HepG2 (cell line): ENCODE measurements around the gene ANKRD11. TPM values are rescaled to one million over a fixed set of nuclear protein-coding genes. Genes with fewer than 3 reads are reported as not detected.

ENCODE experiments used
- ARID2 ChIP-seq: sonication (generic); formaldehyde crosslinking; IDR thresholded peaks from 2 replicates; pipeline ENCODE4 v1.8.1; 2022; ENCODE audit warnings: mild to moderate bottlenecking, missing genetic modification reagents, borderline replicate concordance
- BRF2 ChIP-seq: sonication (generic); formaldehyde crosslinking; IDR thresholded peaks from 2 replicates; pipeline ENCODE4 v1.8.1; 2022; ENCODE audit warnings: mild to moderate bottlenecking, missing genetic modification reagents
- CCAR2 ChIP-seq: fragments of 200-400 bp; formaldehyde crosslinking; optimal IDR thresholded peaks from 2 replicates; pipeline ENCODE3; 2018; ENCODE audit warnings: low read depth, mild to moderate bottlenecking, low read length, moderate library complexity
- DRAP1 ChIP-seq: IDR thresholded peaks from 2 replicates; pipeline ENCODE4 v1.6.1; 2016; ENCODE audit warnings: missing genetic modification reagents, missing compliant biosample characterization
- ISL2 ChIP-seq: sonication (generic); formaldehyde crosslinking; IDR thresholded peaks from 2 replicates; pipeline ENCODE4 v1.5.0; 2020; ENCODE audit warnings: missing genetic modification reagents
- KDM3A ChIP-seq: IDR thresholded peaks from 2 replicates; pipeline ENCODE4 v1.6.1; 2018; ENCODE audit warnings: low read depth, missing compliant biosample characterization
- MXI1 ChIP-seq: IDR thresholded peaks from 3 replicates; pipeline ENCODE4 v1.6.1; 2012; ENCODE audit warnings: low read depth, low read length, inconsistent platforms, borderline replicate concordance
- NFRKB ChIP-seq: fragments of 450-650 bp; IDR thresholded peaks from 2 replicates; pipeline ENCODE4 v1.6.1; 2017
- NFYB ChIP-seq: sonication (generic); formaldehyde crosslinking; IDR thresholded peaks from 2 replicates; pipeline ENCODE4 v1.4.0; 2020; ENCODE audit warnings: missing genetic modification reagents
- NFYC ChIP-seq: IDR thresholded peaks from 2 replicates; pipeline ENCODE4 v1.6.1; 2016; ENCODE audit warnings: missing genetic modification reagents, missing compliant biosample characterization
- NR2F6 ChIP-seq, 2 experiments: IDR thresholded peaks; 2 replicates each; pipeline ENCODE4 v1.6.1; 2016; ENCODE audit warnings: antibody characterized with exemption in 1 of 2, mild to moderate bottlenecking in 1 of 2
- TEF ChIP-seq: sonication (generic); formaldehyde crosslinking; IDR thresholded peaks from 2 replicates; pipeline ENCODE4 v1.5.0; 2020; ENCODE audit warnings: missing genetic modification reagents
- ZGPAT ChIP-seq: IDR thresholded peaks from 2 replicates; pipeline ENCODE4 v1.6.1; 2016; ENCODE audit warnings: mild to moderate bottlenecking
- ZNF124 ChIP-seq: sonication (generic); formaldehyde crosslinking; IDR thresholded peaks from 2 replicates; pipeline ENCODE4 v1.4.0; 2020; ENCODE audit warnings: missing genetic modification reagents
- ZNF142 ChIP-seq: sonication (generic); formaldehyde crosslinking; IDR thresholded peaks from 2 replicates; pipeline ENCODE4 v1.4.0; 2020; ENCODE audit warnings: missing genetic modification reagents
- ZNF569 ChIP-seq: sonication (generic); formaldehyde crosslinking; IDR thresholded peaks from 2 replicates; pipeline ENCODE4 v1.5.0; 2020; ENCODE audit warnings: mild to moderate bottlenecking, missing genetic modification reagents, moderate library complexity, borderline replicate concordance
- ZNF607 ChIP-seq: sonication (generic); formaldehyde crosslinking; IDR thresholded peaks from 2 replicates; pipeline ENCODE4 v1.5.1; 2020; ENCODE audit warnings: missing genetic modification reagents, mild to moderate bottlenecking, borderline replicate concordance
- ZNF777 ChIP-seq: sonication (generic); formaldehyde crosslinking; IDR thresholded peaks from 2 replicates; pipeline ENCODE4 v1.4.0; 2020; ENCODE audit warnings: missing genetic modification reagents
- polyA plus RNA-seq, 8 experiments: library from polyadenylated mRNA; depleted of rRNA in 3 of 8; stranded (reverse) in 7 of 8; unstranded in 1 of 8; fragments of >200 nt; fragmentation: Illumina TruSeq in 4 of 8; extraction: Trizol in 4 of 8; gene quantifications; 2 replicates each; pipeline versions ENCODE4 v1.2.1 to v1.2.3, GENCODE V29; 2011 to 2016; ENCODE audit warnings: low read depth in 4 of 8, missing spikeins in 1 of 8, mixed read lengths in 1 of 8; ENCODE audit not compliant: insufficient read depth in 1 of 8
- total RNA-seq, 5 experiments: library from RNA; depleted of rRNA; stranded (reverse); fragments of >200 nt; fragmentation: Illumina TruSeq; extraction: Trizol; gene quantifications; 2 replicates each; pipeline ENCODE4 v1.2.3, GENCODE V29; 2016; ENCODE audit warnings: low read depth in 1 of 5

The ANKRD11 gene
- total and polyA plus RNA-seq, 2 of the 13 experiments (the other 11 are each of a cell fraction or from before 2014, with no cell fraction given), result 21.4 to 38.4 TPM

- peak; percentile 50 for TF ChIP-seq DRAP1 (CRISPR knock-in tag)
- TF ChIP-seq ISL2 (CRISPR knock-in tag), result peak; percentile 95
- TF ChIP-seq ZNF142 (CRISPR knock-in tag), result no peak; the same call in 1 of the 2 replicates
- TF ChIP-seq ARID2, result peak; percentile 80; the same call in 1 of the 2 replicates
- TF ChIP-seq ZNF777, result peak; percentile 98
- TF ChIP-seq MXI1, result peak; percentile 98; the same call in 2 of the 3 replicates
- TF ChIP-seq TEF (CRISPR knock-in tag), result peak; percentile 100
- TF ChIP-seq ZNF124 (CRISPR knock-in tag), result peak; percentile 96; the same call in 1 of the 2 replicates
- TF ChIP-seq ZNF607, result peak; percentile 85; the same call in 1 of the 2 replicates
- peak; percentile 88; the same call in 1 of the 2 replicates for TF ChIP-seq ZNF569 (CRISPR knock-in tag)
- peak; percentile 97 for TF ChIP-seq KDM3A (CRISPR knock-in tag)
- TF ChIP-seq NFRKB, result no peak
- TF ChIP-seq NFYB (CRISPR knock-in tag), result peak; percentile 53
- TF ChIP-seq BRF2 (CRISPR knock-in tag), result peak; percentile 69; the same call in 1 of the 2 replicates
- TF ChIP-seq NFYC (CRISPR knock-in tag), result peak; percentile 50
- TF ChIP-seq CCAR2, result peak; percentile 62
- peak; percentile 100 for TF ChIP-seq ZGPAT (CRISPR knock-in tag)
- peak; percentile 82 for TF ChIP-seq NR2F6 (IDR thresholded peaks at IDR 0.05)
- peak; percentile 95 for TF ChIP-seq NR2F6 (CRISPR knock-in tag; IDR thresholded peaks at IDR 0.05)
Measured at GRCh38 chr16:89395150-89396142, 94.9 kb downstream of the ANKRD11 start (continued).
